ENCODE data around the gene PPFIA4.

DNA sequence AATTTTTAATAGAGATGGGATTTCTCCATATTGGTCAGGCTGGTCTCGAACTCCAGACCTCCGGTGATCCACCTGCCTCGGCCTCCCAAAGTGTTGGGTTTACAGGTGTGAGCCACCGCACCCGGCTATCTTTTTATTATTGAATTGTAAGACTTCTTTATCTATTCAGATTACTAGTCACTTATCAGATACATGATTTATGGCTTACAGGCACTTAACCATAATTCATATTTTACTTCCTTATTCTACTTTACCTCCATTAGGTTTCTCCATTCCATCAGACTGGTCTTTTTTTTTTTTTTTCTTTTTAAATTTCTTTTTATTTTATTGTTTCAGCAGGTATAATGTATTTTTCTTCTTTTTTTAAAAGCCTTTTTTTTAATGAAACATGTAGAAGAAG is 14.7 kb upstream of the PPFIA4 start:
- TF ChIP-seq, protein P1, sequence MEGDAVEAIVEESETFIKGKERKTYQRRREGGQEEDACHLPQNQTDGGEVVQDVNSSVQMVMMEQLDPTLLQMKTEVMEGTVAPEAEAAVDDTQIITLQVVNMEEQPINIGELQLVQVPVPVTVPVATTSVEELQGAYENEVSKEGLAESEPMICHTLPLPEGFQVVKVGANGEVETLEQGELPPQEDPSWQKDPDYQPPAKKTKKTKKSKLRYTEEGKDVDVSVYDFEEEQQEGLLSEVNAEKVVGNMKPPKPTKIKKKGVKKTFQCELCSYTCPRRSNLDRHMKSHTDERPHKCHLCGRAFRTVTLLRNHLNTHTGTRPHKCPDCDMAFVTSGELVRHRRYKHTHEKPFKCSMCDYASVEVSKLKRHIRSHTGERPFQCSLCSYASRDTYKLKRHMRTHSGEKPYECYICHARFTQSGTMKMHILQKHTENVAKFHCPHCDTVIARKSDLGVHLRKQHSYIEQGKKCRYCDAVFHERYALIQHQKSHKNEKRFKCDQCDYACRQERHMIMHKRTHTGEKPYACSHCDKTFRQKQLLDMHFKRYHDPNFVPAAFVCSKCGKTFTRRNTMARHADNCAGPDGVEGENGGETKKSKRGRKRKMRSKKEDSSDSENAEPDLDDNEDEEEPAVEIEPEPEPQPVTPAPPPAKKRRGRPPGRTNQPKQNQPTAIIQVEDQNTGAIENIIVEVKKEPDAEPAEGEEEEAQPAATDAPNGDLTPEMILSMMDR (conservative IDR thresholded peaks at IDR 0.05; ENCODE audit: low read depth, low read length): no peak
- TF ChIP-seq EZH2phosphoT487 (IDR thresholded peaks at IDR 0.05; ENCODE audit: borderline replicate concordance, low read length): no peak

All from PC-3 (cell line).